HepG2 (cell line): ENCODE data around the gene SKIL.

Experiments used
- ZNF776 ChIP-seq: sonication (generic); formaldehyde crosslinking; IDR thresholded peaks from 2 replicates; pipeline ENCODE4 v1.4.0; 2020; ENCODE audit warnings: mild to moderate bottlenecking, missing genetic modification reagents
- TF ChIP-seq, protein P1 (sequence below): sonication (generic); formaldehyde crosslinking; IDR thresholded peaks from 2 replicates; pipeline ENCODE4 v1.4.0; 2020; ENCODE audit warnings: mild to moderate bottlenecking, missing genetic modification reagents
- TF ChIP-seq, protein P2 (sequence below): sonication (generic); formaldehyde crosslinking; IDR thresholded peaks from 2 replicates; pipeline ENCODE4 v1.9.0; 2022; ENCODE audit warnings: missing genetic modification reagents, mild to moderate bottlenecking, borderline replicate concordance

DNA sequence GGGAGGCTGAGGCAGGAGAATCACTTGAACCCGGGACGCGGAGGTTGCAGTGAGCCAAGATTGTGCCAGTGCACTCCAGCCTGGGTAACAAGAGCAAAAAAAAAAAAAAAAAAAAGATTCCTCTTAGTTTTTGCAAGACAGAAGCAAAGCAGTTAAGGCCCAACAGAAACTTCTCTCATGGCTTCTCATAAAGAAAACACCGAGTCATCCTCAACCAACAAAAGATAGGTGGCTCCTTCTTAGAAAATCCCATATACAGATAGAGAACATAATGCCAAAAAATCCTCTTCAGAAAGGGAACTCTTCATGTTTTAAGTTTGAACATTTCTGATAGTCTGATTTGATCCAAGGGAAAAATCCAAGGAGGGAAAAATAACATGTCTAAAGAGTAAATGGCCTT is 12.5 kb upstream of the SKIL start:
- TF ChIP-seq, protein P1, sequence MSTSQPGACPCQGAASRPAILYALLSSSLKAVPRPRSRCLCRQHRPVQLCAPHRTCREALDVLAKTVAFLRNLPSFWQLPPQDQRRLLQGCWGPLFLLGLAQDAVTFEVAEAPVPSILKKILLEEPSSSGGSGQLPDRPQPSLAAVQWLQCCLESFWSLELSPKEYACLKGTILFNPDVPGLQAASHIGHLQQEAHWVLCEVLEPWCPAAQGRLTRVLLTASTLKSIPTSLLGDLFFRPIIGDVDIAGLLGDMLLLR (CRISPR knock-in tag): no peak
- TF ChIP-seq ZNF776 (CRISPR knock-in tag): no peak
- TF ChIP-seq, protein P2, sequence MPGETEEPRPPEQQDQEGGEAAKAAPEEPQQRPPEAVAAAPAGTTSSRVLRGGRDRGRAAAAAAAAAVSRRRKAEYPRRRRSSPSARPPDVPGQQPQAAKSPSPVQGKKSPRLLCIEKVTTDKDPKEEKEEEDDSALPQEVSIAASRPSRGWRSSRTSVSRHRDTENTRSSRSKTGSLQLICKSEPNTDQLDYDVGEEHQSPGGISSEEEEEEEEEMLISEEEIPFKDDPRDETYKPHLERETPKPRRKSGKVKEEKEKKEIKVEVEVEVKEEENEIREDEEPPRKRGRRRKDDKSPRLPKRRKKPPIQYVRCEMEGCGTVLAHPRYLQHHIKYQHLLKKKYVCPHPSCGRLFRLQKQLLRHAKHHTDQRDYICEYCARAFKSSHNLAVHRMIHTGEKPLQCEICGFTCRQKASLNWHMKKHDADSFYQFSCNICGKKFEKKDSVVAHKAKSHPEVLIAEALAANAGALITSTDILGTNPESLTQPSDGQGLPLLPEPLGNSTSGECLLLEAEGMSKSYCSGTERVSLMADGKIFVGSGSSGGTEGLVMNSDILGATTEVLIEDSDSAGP (CRISPR knock-in tag): no peak
